ENCODE measurements around the gene EHD4.

Gene EHD4

DNA sequence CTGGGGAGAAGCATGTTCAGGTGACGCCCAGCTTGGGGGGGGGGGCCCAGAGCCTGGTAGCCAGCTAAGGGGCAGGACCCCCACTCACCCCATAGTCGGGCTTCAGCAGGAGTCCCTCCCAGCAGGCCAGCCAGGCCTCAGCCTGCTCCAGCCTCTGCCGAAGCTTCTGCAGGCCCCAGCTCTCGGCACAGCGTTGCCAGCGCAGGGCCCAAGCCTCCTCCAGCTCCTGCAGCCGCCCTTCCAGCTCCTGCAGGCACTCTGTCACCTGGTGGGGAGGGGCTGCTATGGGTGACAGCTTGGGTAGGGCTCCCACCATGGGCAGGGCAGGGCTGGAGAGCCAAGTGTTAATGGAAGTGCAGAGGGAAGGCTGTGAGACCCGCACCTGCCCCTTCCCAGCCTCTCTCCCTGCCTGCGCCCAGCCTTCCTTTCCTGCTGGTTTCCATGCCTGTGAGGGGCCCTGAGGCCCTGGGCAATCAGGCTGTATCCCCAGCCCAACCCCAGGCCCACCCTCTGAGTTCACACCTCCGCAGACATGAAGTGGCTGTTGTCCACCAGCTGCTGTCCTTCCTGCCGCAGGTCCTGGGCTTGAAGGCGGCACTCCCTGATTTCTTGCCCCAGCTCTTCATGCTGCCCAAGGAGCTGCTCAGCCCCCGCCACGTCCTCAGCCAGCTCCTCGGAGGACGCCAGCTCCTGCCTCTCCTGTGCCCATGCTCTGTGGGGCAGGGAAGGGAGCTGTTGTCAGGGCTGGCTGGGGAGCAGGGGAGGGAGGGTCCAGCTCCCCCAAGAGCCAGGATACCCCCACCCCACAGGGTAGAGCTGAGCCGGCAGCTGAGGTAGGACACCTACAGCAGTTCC, 119.4 kb downstream of the EHD4 start:
- no peak for DNase-seq

DNA sequence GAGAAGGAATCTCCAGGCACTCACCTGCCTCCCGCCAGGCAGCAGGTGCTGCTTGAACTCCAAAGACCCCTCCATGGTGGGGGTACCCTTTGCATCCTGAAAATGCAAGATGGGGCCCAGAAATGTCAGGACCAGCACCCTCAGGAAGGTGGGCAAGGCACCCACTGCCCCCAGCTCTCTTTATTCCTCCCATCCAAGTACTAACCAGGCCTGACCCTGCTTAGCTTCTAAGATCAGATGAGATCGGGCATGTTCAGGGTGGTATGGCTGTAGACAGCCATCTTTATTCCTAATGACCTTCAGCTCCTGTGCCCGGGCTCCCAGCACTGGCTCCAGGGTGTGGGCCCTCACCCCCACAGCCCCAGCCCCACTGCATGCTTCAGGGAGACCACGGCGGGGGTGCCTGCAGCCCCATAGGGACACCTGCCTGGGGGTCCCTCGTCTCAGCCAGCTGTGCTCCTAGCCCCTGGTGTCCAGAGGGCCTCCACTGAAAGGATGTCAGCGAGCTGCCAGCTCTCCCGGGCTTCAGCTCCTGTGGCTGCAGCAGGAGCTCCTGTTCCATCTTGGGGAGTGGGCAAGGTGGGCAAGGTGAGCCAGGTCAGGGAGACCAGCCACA, 120.5 kb downstream of the EHD4 start:
- no peak for DNase-seq

- DNase-seq: no peak
These were observed 121.2 kb downstream of the EHD4 start for GRCh38 chr15:41851167-41851523.

DNA sequence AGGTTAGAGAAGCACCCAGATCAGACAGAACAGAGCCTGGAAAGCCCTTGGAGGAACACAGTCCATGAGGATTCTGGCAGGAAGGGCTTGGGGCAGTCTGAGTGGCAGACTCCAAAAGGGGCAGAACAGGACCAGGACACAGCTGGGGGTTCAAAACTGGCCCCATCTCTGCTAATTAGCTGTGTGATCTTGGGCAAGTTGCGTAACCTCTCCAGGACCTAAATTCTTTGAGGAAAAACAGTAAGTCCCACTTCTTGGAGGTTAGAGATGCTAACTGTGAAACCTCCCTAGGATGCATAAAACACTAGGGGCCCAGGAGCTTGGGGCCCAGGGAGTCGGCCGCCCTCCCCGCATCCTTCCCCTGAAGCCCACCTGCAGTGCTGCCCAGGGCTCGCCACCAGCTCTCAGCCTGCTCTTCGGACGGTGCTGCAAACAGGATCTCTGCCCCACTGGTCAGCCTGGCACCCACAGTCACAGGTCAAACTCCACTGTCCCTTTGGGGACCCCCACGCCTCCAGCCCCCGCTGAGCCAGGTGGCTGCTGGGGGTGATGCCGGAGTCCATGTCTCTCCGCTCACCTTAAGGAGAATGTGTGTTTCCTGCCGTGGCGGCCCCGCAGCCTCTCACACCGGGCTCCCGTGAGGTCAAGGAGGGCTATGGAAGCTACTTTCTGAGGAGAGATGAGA, 121.7 kb downstream of the EHD4 start:
- no peak for DNase-seq

DNA sequence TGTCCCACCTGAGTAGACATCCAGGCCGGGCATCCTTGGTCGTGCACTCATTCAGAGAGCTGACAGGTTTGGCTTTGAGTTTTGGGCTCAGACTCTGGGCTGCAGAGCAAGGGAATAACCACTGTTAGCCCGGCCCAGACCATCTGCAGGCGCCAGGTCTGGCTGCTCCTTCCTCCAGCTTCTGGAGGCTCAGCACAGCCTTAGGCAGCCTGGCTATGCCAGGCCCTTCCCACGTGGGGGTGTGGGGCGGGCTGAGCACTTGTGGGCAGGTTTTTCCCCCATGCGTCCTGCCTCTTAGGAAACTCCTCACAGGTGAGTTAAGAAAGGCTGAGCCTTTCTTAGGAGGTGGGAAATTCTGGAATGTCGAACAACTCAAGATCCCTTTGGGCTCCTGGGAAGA, 122.5 kb downstream of the EHD4 start:
- DNase-seq: no peak

DNA sequence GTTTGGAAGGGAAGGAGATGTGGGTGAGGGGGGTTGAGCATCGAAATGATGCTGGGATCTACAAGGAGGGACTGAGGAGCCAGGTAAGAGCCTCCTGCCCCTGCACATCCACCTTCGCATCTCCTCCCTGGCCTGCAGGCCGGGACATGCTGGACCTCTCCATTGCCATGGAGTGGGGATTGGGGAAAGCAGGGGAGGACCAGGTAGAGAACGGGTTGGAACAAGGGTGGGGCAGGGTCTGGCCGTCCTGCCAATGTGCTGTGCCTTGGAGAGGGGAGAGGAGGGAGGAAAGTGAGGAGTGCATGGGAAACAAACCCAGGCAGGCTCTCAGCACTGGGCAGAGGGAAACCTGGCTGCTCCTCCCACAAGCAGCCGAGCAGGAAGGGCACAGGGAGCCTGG, 123.2 kb downstream of the EHD4 start:
- no peak for DNase-seq

DNA sequence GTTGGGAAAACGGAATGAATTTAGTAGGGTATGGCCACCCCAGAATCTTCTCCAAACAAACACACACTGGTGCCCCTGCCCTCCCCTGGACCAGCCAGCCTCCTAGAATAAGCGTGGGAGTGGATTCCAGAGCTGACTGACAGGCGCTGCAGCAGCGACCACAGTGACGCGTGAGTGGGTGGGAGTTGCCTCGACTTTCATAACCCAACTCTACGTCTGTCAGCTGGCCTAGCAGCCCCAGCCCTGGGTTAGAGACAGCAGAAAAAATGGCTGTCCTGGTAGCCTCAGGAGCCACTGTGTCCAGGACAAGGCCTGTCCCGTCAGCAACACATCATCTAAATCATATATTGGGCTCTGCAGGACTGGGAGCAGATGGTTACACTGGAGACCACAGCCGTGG, 123.7 kb downstream of the EHD4 start:
- no peak for DNase-seq

DNA sequence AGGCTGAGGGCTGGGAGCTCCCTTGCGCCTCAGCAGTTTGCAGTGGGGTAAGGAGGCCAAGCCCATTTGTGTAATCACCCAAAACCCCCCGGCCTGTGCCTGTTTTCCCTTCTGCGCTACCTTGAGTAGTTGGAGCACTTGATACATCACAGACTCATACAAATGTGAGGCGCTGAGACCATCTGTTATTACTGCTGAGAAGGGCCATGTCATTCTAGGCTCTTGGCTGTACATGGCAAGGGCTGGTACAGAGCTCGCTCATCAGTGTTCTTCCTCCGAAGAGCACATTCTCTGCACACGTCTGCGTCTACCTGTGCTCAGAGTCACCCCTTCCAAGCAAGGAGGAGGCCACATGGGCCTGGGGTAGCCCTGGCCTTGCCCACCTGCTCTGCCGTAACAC, 124.4 kb downstream of the EHD4 start:
- DNase-seq: peak; percentile 19

- DNase-seq: no peak
These were observed 125.2 kb downstream of the EHD4 start for GRCh38 chr15:41847206-41847605.

Measured in NCI-H1694 (cell line).